GM21737 (cell line): ENCODE data around the gene KRT83.
"Not testable (repeated sequence)": the region's sequence is repeated elsewhere in the genome, so short reads cannot be mapped to it uniquely, and the experiment has no call there.

ENCODE experiments used
- ATAC-seq: cut with Tn5 transposase; IDR thresholded peaks from one replicate; pipeline ENCODE4 v1.9.1; 2021; ENCODE audit warnings: mild to moderate bottlenecking, moderate library complexity; ENCODE audit not compliant: unreplicated experiment

Gene KRT83

DNA sequence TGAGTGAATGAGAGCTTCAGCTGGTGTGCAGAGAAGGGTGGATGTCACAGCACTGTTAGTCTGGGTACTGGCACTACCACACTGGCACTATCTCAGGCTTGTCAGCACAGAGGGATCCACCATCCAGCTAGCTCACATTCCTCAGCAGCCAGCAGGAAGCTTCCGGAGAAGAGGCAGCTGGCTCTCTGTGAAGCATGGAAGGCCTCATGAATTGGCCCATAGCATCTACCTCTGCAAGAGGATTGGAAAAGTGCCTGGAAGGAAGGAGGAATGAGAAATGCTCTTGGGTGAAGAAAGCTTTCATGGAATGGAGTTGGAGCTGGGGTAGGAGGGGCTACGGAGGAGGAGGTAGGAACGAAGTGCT lies 9.9 kb downstream of the KRT83 start:
- ATAC-seq = no peak

DNA sequence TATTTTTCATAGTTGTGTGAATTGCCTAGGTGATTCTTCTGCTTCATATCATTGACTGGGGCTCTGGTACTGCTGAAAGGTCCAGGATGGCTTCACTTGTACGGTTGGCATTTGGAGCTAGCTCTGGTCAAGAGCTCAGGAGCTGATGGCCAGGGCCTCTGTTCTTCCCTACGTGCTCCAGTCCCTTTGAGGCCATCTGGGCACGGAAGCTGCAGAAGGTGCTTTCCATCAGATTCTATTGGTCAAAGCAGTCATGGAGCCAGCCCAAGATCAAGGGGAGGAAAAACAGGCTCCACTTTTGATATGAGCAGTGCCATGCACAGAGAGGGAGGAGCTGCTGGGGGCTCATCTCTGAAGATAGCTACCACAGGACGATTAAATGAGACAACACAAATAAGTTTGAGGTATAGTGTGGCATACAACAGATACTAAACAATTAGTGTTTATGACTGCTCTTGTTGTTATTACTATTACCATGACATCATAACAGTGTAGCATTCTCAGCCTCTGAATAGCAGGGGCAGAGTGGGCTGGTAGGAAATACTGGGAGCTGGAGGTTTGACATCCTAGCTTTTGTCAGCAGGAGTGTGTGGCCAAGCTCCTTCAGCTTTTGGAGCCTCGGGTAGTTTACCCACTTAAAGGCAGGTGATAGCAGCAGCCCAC lies 10.4 kb downstream of the KRT83 start:
- ATAC-seq = no peak

DNA sequence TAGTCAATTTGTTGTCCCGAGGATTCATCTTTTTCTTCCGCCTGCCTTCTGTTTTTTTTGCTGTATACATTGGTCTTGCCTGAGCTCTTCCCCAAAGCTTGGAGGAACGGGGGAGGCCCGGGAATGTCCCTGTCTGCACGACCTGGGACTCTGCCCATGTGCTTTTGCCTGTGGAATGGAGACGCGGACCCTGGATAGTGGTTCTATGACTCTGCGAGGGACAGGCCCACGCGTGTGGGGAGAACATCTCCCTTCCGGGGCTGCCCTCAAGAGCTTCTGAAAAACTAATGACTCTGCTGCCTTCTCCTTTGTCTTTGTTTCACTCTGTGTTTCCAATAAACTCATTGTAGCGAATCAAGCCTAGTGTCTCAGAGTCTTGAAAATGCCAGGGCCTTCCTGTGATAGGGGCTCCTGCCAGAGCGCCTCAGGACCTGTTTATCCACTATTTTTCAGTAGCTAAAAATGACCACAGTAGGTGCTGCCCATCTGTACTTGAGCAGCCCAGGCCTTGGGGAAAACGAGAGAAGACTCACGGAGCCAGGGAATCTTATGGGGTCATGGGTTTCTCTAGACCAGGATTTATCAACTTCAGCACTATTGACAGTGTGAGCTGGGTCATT lies 12.3 kb downstream of the KRT83 start:
- no peak for ATAC-seq

DNA sequence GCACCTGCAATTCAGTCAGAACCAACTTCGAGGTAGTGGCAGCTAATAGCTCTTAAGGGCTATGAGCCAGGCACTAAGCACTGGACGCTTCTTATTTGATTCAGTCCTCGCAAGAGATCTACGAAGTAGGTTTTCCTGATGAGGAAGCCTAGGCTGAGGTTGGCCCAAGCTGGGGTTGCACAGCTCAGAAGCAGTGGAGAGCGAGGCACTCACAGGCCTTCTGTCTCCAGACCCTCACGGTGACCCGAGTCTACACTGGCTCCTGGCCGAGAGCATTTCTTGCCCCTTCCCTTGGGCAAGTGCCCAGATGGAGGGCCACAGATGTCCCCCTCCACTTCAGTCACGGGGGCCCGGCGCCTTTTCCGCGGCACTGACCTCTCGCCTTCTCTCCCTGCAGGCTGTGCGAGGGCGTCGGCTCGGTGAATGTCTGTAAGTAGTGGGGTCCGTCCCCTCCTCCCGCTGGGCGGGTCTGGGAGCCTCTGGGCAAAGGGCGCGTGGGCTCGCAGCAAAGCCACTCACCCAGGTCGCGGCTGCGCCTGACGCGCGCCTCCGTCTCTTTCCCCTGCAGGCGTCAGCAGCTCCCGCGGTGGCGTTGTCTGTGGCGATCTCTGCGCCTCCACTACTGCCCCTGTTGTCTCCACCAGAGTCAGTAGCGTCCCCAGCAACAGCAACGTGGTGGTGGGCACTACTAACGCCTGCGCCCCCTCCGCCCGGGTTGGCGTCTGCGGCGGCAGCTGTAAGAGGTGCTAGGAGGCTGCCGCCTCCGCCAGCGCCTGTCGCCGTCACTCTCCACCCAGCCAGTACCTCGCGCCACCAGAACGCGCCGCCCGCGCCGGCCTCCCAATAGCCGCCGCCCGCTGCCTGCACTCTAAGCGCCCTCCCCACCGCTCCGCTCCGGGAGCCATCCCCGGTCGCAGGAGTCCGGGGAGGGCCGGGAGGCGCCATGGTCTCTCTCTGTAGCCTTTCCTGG lies 13.1 kb downstream of the KRT83 start:
- ATAC-seq = no peak

DNA sequence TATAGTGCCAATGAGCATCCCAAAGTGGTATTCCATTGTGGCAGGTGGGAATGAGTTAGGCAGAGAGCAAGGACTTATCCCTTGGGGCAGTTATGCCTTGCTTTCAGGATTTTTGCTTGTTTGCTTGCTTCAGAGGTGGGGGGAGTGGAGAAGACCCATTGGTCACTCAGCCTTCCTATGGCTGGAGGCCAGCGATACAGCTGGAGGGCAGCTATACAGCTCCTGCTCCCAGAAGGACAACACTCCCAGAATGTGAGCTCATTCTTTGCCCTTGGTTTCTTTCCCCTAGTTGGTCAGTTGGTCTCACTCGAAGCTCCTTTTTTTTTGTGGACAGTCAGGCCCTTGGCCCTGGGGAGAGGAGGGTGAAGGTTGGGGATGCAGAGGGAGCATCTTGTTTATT lies 14.5 kb downstream of the KRT83 start:
- no peak for ATAC-seq

DNA sequence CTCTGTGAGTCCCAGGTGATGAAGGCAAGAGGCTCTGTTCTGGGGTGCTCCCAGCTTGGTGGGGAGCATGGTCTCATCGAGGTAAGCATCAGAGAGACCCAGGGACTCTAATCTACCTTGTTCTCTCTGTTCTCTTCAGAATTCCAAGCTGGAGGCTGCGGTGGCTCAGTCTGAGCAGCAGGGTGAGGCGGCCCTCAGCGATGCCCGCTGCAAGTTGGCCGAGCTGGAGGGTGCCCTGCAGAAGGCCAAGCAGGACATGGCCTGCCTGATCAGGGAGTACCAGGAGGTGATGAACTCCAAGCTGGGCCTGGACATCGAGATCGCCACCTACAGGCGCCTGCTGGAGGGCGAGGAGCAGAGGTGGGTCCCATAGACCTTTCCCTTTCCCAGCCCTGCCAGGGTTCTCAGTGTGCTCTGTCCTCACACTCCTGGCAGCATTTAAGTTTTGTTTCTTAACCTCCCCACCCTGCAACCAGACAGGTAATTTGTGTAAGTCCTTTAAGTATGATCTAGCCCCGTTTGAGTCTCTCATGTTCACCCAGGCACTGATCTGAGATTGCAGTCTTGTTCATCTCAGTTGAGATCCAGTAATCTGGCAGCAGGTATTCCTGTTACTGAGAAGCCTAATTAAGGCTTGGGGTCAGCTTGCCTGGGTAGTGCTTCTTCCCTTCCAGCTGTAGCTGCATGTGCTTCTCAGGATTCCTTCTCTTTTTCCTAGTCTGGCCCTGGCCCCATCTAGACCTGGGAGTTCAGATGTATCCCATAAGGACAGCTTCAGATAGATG lies 15.1 kb downstream of the KRT83 start:
- no peak for ATAC-seq

DNA sequence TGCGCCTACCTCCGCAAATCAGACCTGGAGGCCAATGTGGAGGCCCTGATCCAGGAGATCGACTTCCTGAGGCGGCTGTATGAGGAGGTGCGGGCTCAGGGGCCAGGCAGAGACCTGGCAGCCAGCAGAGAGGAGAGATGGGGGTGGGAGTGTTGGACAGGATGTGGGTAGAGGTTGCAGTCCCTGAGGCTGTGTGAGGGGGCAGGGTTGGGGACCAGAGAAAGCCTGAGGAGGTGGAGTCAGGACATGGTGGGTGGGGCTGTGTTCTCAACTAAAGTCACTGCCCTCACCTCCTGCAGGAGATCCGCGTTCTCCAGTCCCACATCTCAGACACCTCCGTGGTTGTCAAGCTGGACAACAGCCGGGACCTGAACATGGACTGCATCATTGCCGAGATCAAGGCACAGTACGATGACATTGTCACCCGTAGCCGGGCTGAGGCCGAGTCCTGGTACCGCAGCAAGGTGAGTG lies 16.2 kb downstream of the KRT83 start:
- ATAC-seq = peak; percentile 89

DNA sequence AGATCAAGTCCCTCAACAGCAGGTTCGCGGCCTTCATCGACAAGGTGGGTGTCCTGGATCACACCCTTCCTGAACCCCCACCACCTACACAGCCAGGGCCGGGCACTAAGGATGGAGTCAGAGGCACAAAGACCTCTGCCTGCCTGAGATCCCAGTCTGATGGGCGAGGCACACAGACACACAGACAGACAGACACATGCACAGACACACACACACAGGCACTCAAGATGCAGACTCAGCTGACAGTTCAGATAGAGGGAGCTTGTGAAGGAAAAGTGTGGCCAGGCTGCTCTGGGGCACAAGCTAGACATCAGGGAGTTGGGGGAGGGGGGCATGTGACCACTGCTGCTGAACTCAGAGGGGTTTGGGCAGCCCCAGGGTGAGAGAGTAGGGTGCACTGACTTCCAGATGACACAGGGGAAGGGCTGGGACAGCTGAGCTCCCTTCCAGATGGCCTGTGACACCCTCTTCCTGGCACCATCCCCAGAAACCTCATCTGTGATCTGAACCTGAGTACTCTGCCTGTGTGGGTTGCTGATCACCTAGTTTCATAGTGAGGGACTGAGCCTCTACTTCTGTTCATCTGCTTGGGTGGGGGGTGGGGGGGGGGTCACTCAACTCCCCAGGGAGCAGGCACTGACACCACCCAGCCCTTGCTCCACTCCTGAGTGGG lies 18.8 kb downstream of the KRT83 start:
- ATAC-seq = not testable (repeated sequence)

DNA sequence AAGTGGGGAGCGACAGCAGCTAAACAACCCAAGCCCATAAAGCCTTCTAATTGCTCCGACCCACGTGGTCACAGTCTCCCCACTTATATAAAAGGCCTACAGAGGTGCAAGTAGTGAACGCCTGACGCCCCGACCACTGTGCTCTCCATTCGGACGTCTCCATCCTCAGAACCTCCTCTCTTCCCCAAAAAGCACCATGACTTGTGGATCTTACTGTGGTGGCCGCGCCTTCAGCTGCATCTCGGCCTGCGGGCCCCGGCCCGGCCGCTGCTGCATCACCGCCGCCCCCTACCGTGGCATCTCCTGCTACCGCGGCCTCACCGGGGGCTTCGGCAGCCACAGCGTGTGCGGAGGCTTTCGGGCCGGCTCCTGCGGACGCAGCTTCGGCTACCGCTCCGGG lies 19.5 kb downstream of the KRT83 start:
- not testable (repeated sequence) for ATAC-seq

DNA sequence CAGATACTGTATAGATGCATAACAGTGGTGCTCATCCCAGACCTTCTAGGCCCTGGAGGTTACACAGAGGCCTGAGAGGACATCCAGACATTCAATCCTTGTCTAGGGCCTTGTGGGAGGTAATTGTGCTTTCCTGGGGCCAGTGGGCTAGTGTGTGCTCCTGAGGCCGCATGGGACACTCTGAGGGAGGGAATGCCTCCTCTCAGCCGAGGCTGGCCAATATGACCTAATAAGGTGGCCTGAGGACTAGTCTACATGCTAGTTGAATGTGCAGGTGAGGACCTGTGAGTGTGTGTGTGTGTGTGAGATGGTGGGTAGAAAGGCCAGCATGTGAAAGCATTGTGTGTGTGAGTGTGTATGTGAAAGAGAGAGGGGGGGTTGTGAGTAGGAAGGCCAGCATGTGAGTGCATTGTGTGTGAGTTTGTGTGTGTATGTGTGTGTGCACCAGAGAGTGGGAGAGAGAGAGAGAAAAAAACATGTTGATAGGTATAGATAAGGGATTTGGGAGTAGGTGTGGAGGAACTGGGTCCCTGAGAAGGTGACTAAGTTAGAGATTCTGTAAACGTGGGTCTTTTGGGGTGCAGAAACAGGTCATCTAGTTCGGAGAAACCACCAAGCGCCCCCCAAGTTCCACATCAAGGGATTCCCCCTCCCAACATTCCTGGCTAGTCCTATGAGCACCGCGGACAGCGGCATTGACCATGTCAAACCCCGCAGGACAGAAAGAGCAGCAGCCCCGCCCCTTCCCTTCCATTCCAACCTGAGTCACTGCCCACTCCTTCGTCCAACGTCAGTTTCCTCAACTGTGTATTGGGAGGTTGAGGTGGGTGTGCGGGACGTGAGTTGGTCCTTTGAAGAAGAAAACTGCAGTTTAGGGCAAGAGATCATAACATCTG lies 20.2 kb downstream of the KRT83 start:
- ATAC-seq = no peak

DNA sequence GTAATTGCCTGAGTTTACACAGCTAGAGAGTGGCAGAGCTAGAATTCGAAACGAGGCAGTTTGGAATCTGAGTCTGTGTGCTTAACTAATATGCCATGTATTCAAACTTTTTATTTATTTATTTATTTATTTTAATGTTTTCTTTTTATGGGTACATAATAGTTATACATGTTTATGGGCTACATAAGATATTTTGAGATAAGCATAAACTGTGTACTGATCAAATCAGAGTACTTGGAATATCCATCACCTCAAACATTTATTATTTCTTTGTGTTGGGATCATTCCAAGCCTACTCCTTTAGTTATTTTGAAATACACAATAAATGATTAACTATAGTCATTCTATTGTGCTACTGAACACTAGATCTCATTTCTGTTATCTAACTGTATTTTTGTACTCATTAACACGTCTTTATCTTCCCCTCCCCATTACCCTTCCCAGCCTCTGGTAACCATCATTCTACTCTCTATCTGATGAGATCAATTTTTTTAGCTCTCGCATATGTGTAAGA lies 22.5 kb downstream of the KRT83 start:
- no peak for ATAC-seq

DNA sequence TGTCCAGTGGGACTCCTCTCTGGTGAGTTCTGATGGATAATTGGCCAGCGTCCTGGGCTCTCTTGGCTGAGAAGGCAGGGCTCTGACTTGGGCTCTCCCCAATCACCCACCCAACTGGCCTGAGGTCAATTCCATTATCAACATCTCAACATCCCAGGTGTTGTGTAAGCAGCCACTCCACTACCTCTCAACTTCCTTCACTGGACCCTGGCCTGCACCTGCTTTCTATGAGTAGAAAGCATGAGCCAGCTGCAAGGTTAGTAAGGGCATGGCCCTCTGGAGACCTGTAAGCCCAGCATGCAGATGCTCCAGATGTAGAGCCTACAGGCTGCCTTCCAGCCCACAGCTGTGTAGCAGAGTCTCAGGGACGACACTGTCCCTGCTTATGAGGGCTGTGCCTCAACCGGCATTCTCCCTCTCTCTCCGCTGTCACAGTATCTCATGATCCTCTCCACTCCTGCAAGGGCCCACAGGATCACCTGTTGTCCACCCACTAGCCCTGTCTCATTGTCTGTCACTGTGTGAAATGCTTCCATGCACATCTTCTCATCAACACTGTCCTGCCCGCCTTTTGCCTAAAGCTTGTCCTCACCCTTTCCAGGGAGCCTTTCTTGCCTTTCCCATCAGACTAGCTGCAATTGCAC lies 24.5 kb downstream of the KRT83 start:
- no peak for ATAC-seq

DNA sequence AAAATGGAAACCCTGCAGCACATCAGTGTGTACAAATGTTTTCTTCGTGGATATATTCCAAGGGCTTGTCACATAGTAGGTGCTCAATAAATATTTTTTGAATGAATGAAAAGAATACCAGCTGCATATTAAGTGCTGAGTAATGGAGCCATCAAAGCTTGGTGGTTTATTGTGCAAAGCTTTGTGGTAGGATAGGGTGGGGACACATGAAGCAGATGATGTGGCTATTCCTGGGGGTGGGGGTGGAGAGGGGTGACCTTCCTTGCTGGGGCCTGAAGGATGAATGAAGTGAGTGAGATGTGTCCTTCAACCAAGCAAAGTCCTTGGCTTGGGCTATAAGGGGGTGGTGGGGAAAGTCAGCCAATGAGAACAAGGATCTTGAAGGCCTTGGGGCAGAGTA lies 25.5 kb downstream of the KRT83 start:
- no peak for ATAC-seq

DNA sequence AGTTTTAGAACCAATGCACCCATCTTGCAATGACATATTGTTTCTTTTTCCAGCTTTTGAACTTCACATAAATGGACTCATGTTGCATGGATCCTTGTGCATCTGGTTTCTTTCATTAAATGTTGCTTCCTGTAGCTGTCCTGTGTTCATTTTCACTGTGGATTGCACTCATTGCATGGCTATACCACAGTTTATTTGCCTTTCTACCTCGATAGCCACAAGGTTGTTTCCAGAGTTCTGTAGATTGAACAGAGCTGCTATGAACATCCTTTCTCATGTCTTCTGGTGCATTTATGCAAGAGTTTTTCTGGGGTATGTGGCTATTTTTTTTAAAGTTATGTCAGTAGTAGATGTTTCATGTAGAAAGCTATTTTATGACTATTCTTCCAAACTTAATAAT lies 26.4 kb downstream of the KRT83 start:
- ATAC-seq = no peak

DNA sequence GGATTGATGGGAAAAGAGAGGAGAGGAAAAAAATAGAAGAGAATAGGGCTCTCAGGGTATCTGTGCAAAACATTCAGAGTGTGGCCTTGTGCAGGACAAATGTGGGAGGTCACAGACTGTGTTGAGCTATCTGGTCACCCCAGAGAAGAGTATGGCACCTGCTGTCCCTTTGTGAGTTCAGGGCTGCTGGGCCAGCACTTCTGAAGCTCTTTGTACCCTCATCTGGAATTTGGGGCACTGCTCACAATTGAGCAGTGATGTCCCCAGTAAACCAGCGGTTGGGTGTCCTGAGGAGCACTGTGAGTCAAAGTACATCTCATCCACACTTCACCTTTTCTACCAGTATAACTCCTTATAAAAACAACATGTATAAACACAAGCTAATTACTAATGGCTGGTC lies 27.3 kb downstream of the KRT83 start:
- ATAC-seq = no peak

DNA sequence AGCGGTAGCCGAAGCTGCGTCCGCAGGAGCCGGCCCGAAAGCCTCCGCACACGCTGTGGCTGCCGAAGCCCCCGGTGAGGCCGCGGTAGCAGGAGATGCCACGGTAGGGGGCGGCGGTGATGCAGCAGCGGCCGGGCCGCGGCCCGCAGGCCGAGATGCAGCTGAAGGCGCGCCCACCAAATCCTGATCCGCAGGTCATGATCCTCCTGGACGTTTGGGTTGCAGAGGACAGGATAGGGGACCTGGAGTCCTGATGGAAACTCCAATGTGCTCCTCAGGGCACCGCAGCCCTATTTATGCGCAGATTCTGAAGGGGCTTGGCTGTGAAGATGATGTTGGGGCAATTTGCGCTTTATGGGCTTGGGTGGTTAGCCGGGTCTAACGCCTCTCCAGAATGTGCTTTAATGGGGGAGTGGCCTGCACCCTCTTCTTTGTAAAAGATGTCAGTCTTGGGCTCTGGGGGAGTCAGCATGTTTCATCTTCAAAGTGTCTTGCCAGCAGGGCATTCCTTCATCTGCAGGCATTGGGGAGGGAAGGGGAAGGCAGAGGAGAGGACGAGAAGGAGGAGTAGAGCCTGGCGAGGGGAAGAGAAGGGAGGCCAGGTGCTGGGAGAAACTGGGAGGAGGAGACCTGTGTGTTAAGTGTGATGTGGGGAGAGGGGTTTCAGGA lies 29.8 kb downstream of the KRT83 start, which contains the start of gene KRT81:
TSS of gene KRT81 (minus strand) at position 268 of the 669 bp plus-strand sequence. CDS start at position 199, 69 bp downstream.
- no peak for ATAC-seq

DNA sequence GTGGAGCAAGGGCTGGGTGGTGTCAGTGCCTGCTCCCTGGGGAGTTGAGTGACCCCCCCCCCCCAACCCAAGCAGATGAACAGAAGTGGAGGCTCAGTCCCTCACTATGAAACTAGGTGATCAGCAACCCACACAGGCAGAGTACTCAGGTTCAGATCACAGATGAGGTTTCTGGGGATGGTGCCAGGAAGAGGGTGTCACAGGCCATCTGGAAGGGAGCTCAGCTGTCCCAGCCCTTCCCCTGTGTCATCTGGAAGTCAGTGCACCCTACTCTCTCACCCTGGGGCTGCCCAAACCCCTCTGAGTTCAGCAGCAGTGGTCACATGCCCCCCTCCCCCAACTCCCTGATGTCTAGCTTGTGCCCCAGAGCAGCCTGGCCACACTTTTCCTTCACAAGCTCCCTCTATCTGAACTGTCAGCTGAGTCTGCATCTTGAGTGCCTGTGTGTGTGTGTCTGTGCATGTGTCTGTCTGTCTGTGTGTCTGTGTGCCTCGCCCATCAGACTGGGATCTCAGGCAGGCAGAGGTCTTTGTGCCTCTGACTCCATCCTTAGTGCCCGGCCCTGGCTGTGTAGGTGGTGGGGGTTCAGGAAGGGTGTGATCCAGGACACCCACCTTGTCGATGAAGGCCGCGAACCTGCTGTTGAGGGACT lies 30.6 kb downstream of the KRT83 start:
- not testable (repeated sequence) for ATAC-seq
